ENCODE measurements around the gene RNF144A. TPM values are rescaled to one million over a fixed set of nuclear protein-coding genes. Genes with fewer than 3 reads are reported as not detected.

Gene RNF144A
- total and polyA plus RNA-seq, 2 of the 13 experiments (the other 11 are each of a cell fraction or from before 2014, with no cell fraction given) = 13.9 to 16.5 TPM

DNA sequence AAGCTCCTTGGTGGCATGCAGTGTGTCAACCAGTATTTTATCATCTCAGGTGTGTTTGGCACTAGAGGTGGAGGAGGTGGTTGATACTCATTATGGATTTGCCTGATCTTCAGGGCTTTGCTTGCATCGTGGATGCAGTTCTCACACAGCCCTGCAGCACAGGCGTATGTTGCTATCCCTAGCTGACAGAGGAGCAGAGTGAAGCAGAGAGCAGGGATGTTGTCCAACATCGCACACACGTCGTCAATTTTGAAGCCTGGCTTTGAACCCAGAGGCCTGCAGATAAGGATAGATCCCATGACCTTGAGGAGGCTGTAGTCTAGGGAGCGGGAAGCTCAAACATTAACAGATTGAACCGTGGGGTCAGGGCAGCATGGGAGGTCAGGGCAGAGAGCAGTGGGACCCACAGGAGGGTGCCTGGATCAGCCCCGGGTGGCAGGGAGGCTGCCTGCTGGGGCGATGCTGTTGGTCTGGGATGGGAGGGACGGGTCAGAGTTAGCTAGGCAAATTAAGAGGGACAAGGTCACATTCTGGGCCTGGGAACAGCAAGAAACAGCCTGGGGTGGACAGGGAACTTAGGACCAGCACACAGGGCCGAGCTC lies 4.2 kb downstream of the RNF144A start (continued):
- TF ChIP-seq, protein P1, sequence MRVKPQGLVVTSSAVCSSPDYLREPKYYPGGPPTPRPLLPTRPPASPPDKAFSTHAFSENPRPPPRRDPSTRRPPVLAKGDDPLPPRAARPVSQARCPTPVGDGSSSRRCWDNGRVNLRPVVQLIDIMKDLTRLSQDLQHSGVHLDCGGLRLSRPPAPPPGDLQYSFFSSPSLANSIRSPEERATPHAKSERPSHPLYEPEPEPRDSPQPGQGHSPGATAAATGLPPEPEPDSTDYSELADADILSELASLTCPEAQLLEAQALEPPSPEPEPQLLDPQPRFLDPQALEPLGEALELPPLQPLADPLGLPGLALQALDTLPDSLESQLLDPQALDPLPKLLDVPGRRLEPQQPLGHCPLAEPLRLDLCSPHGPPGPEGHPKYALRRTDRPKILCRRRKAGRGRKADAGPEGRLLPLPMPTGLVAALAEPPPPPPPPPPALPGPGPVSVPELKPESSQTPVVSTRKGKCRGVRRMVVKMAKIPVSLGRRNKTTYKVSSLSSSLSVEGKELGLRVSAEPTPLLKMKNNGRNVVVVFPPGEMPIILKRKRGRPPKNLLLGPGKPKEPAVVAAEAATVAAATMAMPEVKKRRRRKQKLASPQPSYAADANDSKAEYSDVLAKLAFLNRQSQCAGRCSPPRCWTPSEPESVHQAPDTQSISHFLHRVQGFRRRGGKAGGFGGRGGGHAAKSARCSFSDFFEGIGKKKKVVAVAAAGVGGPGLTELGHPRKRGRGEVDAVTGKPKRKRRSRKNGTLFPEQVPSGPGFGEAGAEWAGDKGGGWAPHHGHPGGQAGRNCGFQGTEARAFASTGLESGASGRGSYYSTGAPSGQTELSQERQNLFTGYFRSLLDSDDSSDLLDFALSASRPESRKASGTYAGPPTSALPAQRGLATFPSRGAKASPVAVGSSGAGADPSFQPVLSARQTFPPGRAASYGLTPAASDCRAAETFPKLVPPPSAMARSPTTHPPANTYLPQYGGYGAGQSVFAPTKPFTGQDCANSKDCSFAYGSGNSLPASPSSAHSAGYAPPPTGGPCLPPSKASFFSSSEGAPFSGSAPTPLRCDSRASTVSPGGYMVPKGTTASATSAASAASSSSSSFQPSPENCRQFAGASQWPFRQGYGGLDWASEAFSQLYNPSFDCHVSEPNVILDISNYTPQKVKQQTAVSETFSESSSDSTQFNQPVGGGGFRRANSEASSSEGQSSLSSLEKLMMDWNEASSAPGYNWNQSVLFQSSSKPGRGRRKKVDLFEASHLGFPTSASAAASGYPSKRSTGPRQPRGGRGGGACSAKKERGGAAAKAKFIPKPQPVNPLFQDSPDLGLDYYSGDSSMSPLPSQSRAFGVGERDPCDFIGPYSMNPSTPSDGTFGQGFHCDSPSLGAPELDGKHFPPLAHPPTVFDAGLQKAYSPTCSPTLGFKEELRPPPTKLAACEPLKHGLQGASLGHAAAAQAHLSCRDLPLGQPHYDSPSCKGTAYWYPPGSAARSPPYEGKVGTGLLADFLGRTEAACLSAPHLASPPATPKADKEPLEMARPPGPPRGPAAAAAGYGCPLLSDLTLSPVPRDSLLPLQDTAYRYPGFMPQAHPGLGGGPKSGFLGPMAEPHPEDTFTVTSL (CRISPR knock-in tag; IDR thresholded peaks at IDR 0.05; ENCODE audit: borderline replicate concordance) = no peak; the same call in 1 of the 2 replicates
- TF ChIP-seq, protein P2, sequence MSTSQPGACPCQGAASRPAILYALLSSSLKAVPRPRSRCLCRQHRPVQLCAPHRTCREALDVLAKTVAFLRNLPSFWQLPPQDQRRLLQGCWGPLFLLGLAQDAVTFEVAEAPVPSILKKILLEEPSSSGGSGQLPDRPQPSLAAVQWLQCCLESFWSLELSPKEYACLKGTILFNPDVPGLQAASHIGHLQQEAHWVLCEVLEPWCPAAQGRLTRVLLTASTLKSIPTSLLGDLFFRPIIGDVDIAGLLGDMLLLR (CRISPR knock-in tag; IDR thresholded peaks at IDR 0.05) = no peak
- TF ChIP-seq ZNF121 (CRISPR knock-in tag; IDR thresholded peaks at IDR 0.05) (no peak), RBM39 (IDR thresholded peaks at IDR 0.05; ENCODE audit: low read depth, low read length, poor library complexity, severe bottlenecking) (no peak), JARID2 (CRISPR knock-in tag; IDR thresholded peaks at IDR 0.05; ENCODE audit: insufficient replicate concordance) (no peak), EHMT2 (IDR thresholded peaks at IDR 0.05; ENCODE audit: borderline replicate concordance, low read depth, low read length) (no peak), ZNF569 (CRISPR knock-in tag; IDR thresholded peaks at IDR 0.05; ENCODE audit: borderline replicate concordance) (no peak), ZNF878 (CRISPR knock-in tag; IDR thresholded peaks at IDR 0.05) (no peak), ZNF138 (CRISPR knock-in tag; IDR thresholded peaks at IDR 0.05; ENCODE audit: low read depth) (peak; percentile 81; the same call in 1 of the 2 replicates), SNAI1 (CRISPR knock-in tag; IDR thresholded peaks at IDR 0.05; ENCODE audit: borderline replicate concordance) (no peak), ZNF124 (CRISPR knock-in tag; IDR thresholded peaks at IDR 0.05) (peak; percentile 90; the same call in 1 of the 2 replicates), ZNF816 (CRISPR knock-in tag; IDR thresholded peaks at IDR 0.05; ENCODE audit: borderline replicate concordance) (no peak), ZIK1 (CRISPR knock-in tag; IDR thresholded peaks at IDR 0.05; ENCODE audit: borderline replicate concordance, low read depth) (no peak), HIVEP1 (CRISPR knock-in tag; IDR thresholded peaks at IDR 0.05) (peak; percentile 37; the same call in 1 of the 2 replicates)
- TF ChIP-seq, protein P3, sequence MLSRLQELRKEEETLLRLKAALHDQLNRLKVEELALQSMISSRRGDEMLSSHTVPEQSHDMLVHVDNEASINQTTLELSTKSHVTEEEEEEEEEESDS (CRISPR knock-in tag; IDR thresholded peaks at IDR 0.05; ENCODE audit: borderline replicate concordance) = no peak; the same call in 1 of the 2 replicates
- TF ChIP-seq, protein P4, sequence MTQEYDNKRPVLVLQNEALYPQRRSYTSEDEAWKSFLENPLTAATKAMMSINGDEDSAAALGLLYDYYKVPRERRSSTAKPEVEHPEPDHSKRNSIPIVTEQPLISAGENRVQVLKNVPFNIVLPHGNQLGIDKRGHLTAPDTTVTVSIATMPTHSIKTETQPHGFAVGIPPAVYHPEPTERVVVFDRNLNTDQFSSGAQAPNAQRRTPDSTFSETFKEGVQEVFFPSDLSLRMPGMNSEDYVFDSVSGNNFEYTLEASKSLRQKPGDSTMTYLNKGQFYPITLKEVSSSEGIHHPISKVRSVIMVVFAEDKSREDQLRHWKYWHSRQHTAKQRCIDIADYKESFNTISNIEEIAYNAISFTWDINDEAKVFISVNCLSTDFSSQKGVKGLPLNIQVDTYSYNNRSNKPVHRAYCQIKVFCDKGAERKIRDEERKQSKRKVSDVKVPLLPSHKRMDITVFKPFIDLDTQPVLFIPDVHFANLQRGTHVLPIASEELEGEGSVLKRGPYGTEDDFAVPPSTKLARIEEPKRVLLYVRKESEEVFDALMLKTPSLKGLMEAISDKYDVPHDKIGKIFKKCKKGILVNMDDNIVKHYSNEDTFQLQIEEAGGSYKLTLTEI (CRISPR knock-in tag; conservative IDR thresholded peaks at IDR 0.05) = no peak
- TF ChIP-seq, protein P5, sequence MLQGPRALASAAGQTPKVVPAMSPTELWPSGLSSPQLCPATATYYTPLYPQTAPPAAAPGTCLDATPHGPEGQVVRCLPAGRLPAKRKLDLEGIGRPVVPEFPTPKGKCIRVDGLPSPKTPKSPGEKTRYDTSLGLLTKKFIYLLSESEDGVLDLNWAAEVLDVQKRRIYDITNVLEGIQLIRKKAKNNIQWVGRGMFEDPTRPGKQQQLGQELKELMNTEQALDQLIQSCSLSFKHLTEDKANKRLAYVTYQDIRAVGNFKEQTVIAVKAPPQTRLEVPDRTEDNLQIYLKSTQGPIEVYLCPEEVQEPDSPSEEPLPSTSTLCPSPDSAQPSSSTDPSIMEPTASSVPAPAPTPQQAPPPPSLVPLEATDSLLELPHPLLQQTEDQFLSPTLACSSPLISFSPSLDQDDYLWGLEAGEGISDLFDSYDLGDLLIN (CRISPR knock-in tag; IDR thresholded peaks at IDR 0.05; ENCODE audit: borderline replicate concordance) = no peak
- TF ChIP-seq, protein P6, sequence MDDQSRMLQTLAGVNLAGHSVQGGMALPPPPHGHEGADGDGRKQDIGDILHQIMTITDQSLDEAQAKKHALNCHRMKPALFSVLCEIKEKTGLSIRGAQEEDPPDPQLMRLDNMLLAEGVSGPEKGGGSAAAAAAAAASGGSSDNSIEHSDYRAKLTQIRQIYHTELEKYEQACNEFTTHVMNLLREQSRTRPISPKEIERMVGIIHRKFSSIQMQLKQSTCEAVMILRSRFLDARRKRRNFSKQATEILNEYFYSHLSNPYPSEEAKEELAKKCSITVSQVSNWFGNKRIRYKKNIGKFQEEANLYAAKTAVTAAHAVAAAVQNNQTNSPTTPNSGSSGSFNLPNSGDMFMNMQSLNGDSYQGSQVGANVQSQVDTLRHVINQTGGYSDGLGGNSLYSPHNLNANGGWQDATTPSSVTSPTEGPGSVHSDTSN (CRISPR knock-in tag; IDR thresholded peaks at IDR 0.05; ENCODE audit: borderline replicate concordance) = no peak

All from HepG2 (cell line).